CD4-positive, CD25-positive, alpha-beta regulatory T cell (primary cell): ENCODE results near the gene CEBPB. TPM values are rescaled to one million over a fixed set of nuclear protein-coding genes. Genes with fewer than 3 reads are reported as not detected.
"Not testable (repeated sequence)": the region's sequence is repeated elsewhere in the genome, so short reads cannot be mapped to it uniquely, and the experiment has no call there.

Source experiments
- ATAC-seq, 2 donors: fragments of 150-1000 bp; cut with Tn5 transposase; one replicate each; pipeline ENCODE4 v1.10.0; 2021; ENCODE audit warnings: low read depth in 2 of 2, moderate number of reproducible peaks in 2 of 2, moderate library complexity in 1 of 2
- DNase-seq, 3 donors: peaks; one replicate each; pipeline versions ENCODE4 v3.0.0 to v3.0.0-alpha.2; 2012 to 2022; ENCODE audit warnings: mixed read lengths in 1 of 3
- H3K27ac ChIP-seq: one replicate; pipeline ENCODE4 v1.7.0; 2013; ENCODE audit warnings: mild to moderate bottlenecking, low read length; ENCODE audit not compliant: insufficient read depth, poor library complexity, severe bottlenecking
- H3K27me3 ChIP-seq: one replicate; pipeline ENCODE4 v1.7.0; 2013; ENCODE audit warnings: low read length; ENCODE audit not compliant: control insufficient read depth, insufficient read depth
- H3K36me3 ChIP-seq: one replicate; pipeline ENCODE4 v1.7.0; 2013; ENCODE audit warnings: mild to moderate bottlenecking, low read length, moderate library complexity; ENCODE audit not compliant: control insufficient read depth, insufficient read depth
- H3K4me1 ChIP-seq: 2 replicates; pipeline ENCODE4 v1.7.0; 2013; ENCODE audit warnings: mild to moderate bottlenecking, low read length; ENCODE audit not compliant: insufficient read depth, control insufficient read depth, poor library complexity, severe bottlenecking
- H3K4me3 ChIP-seq: one replicate; pipeline ENCODE4 v1.7.0; 2013; ENCODE audit warnings: low read depth, mild to moderate bottlenecking, low read length, moderate library complexity
- H3K9me3 ChIP-seq, 2 experiments: 1 replicate in 1 of 2; 2 replicates in 1 of 2; pipeline ENCODE4 v1.7.0; 2013; ENCODE audit warnings: low read length in 2 of 2, mild to moderate bottlenecking in 1 of 2, moderate library complexity in 1 of 2; ENCODE audit not compliant: control insufficient read depth in 2 of 2
- H3K27ac Mint-ChIP-seq, 3 donors: one replicate each; pipeline ENCODE4 v1.8.0; 2020 to 2022; ENCODE audit warnings: mild to moderate bottlenecking in 3 of 3, mixed read lengths in 3 of 3, moderate library complexity in 2 of 3
- H3K27me3 Mint-ChIP-seq: one replicate; pipeline ENCODE4 v1.8.0; 2022; ENCODE audit warnings: mild to moderate bottlenecking, mixed read lengths
- H3K36me3 Mint-ChIP-seq: one replicate; pipeline ENCODE4 v1.8.0; 2020; ENCODE audit warnings: mixed read lengths
- H3K4me1 Mint-ChIP-seq, 4 donors: one replicate each; pipeline ENCODE4 v1.8.0; 2020 to 2022; ENCODE audit warnings: mixed read lengths in 4 of 4, mild to moderate bottlenecking in 1 of 4
- H3K4me3 Mint-ChIP-seq, 4 donors: one replicate each; pipeline ENCODE4 v1.8.0; 2020 to 2022; ENCODE audit warnings: mild to moderate bottlenecking in 4 of 4, mixed read lengths in 4 of 4, moderate library complexity in 3 of 4
- H3K9me3 Mint-ChIP-seq, 7 donors: one replicate each; pipeline ENCODE4 v1.8.0; 2020 to 2022; ENCODE audit warnings: mixed read lengths in 7 of 7, mild to moderate bottlenecking in 3 of 7, moderate library complexity in 2 of 7
- polyA plus RNA-seq, 4 donors: library from polyadenylated mRNA; unstranded; fragments of 300-500 nt; fragmentation: Illumina TruSeq; gene quantifications; one replicate each; pipeline ENCODE4 v1.2.3, GENCODE V29; 2021
- total RNA-seq: library from RNA; stranded (reverse); gene quantifications from one replicate; pipeline ENCODE4 v1.2.3, GENCODE V29; 2022

The CEBPB gene
- total and polyA plus RNA-seq, 5 donors from 2014 or later, result 12.3 to 17.3 (median 12.7) TPM

- Mint-ChIP-seq H3K4me1 (peaks cover 0 to 6% (median 0%) of the 10 kb centered on the region in 4 donors), H3K27me3 (peaks cover 10% of the 10 kb centered on the region), H3K4me3 (peak overlapping the region in 1 of 4 donors; percentile 24), H3K9me3 (no peaks in the 10 kb centered on the region), H3K27ac (no peak overlapping the region), H3K36me3 (no peaks in the 10 kb centered on the region)
- Histone ChIP-seq H3K36me3 (no peaks in the 10 kb centered on the region), H3K4me1 (peaks cover 5% of the 10 kb centered on the region), H3K4me3 (no peak overlapping the region), H3K27me3 (peaks cover 4% of the 10 kb centered on the region), H3K27ac (no peak overlapping the region), H3K9me3 (no peaks in the 10 kb centered on the region)
- DNase-seq (no peak), ATAC-seq (no peak)
These were observed 14.4 kb upstream of the CEBPB start for GRCh38 chr20:50175938-50176933.

GRCh38 chr20:50178672-50179071, 12.0 kb upstream of the CEBPB start:
- H3K9me3 Mint-ChIP-seq, H3K27ac ChIP-seq, H3K9me3 ChIP-seq, H3K36me3 Mint-ChIP-seq, H3K4me1 Mint-ChIP-seq, DNase-seq, H3K4me3 ChIP-seq, ATAC-seq, H3K27ac Mint-ChIP-seq, H3K36me3 ChIP-seq, H3K27me3 ChIP-seq, H3K27me3 Mint-ChIP-seq, H3K4me1 ChIP-seq, H3K4me3 Mint-ChIP-seq: not testable (repeated sequence)

GRCh38 chr20:50181344-50181743, 9.3 kb upstream of the CEBPB start:
- Histone ChIP-seq H3K36me3 (no peaks in the 10 kb centered on the region), H3K27ac (no peak overlapping the region), H3K27me3 (peaks cover 3% of the 10 kb centered on the region), H3K4me3 (no peak overlapping the region), H3K9me3 (no peaks in the 10 kb centered on the region), H3K4me1 (no peaks in the 10 kb centered on the region)
- DNase-seq, result no peak
- H3K27ac Mint-ChIP-seq, result no peak overlapping the region
- peak overlapping the region in 1 of 4 donors; percentile 41 for H3K4me3 Mint-ChIP-seq
- peaks cover 7% of the 10 kb centered on the region for H3K27me3 Mint-ChIP-seq
- H3K9me3 Mint-ChIP-seq, result no peaks in the 10 kb centered on the region
- peaks cover 0 to 4% (median 2%) of the 10 kb centered on the region in 4 donors for H3K4me1 Mint-ChIP-seq
- no peaks in the 10 kb centered on the region for H3K36me3 Mint-ChIP-seq
- no peak for ATAC-seq

GRCh38 chr20:50182346-50182745, 8.3 kb upstream of the CEBPB start:
- Mint-ChIP-seq H3K36me3 (no peaks in the 10 kb centered on the region), H3K27me3 (peaks cover 7% of the 10 kb centered on the region), H3K4me3 (no peak overlapping the region), H3K9me3 (no peaks in the 10 kb centered on the region), H3K4me1 (peaks cover 0 to 6% (median 3%) of the 10 kb centered on the region in 4 donors), H3K27ac (no peak overlapping the region)
- no peaks in the 10 kb centered on the region for H3K36me3 ChIP-seq
- no peak overlapping the region for H3K27ac ChIP-seq
- no peaks in the 10 kb centered on the region for H3K4me1 ChIP-seq
- no peak for DNase-seq
- peaks cover 3% of the 10 kb centered on the region for H3K27me3 ChIP-seq
- no peaks in the 10 kb centered on the region for H3K9me3 ChIP-seq
- ATAC-seq, result no peak
- no peak overlapping the region for H3K4me3 ChIP-seq

GRCh38 chr20:50185426-50185825, 5.2 kb upstream of the CEBPB start:
- DNase-seq (no peak), ATAC-seq (no peak)
- Histone ChIP-seq H3K27ac (no peak overlapping the region), H3K27me3 (peaks cover 3% of the 10 kb centered on the region), H3K4me3 (no peak overlapping the region), H3K4me1 (peaks cover 4% of the 10 kb centered on the region), H3K9me3 (no peaks in the 10 kb centered on the region), H3K36me3 (no peaks in the 10 kb centered on the region)
- H3K36me3 Mint-ChIP-seq, result no peaks in the 10 kb centered on the region
- H3K27me3 Mint-ChIP-seq, result peaks cover 7% of the 10 kb centered on the region
- no peak overlapping the region for H3K27ac Mint-ChIP-seq
- H3K9me3 Mint-ChIP-seq, result no peaks in the 10 kb centered on the region
- peaks cover 0 to 6% (median 4%) of the 10 kb centered on the region in 4 donors for H3K4me1 Mint-ChIP-seq
- H3K4me3 Mint-ChIP-seq, result peak overlapping the region in 1 of 4 donors; percentile 62

- H3K4me1 Mint-ChIP-seq, result peaks cover 0 to 6% (median 4%) of the 10 kb centered on the region in 4 donors
- Histone ChIP-seq H3K9me3 (no peaks in the 10 kb centered on the region), H3K27ac (no peak overlapping the region), H3K4me3 (no peak overlapping the region), H3K27me3 (peaks cover 3% of the 10 kb centered on the region), H3K4me1 (peaks cover 4% of the 10 kb centered on the region), H3K36me3 (no peaks in the 10 kb centered on the region)
- H3K9me3 Mint-ChIP-seq, result no peaks in the 10 kb centered on the region
- peak overlapping the region in 1 of 4 donors; percentile 62 for H3K4me3 Mint-ChIP-seq
- peaks cover 7% of the 10 kb centered on the region for H3K27me3 Mint-ChIP-seq
- ATAC-seq (peak in 1 of 2 donors; percentile 29), DNase-seq (peak; percentile 75 to 78 (median 78))
- H3K36me3 Mint-ChIP-seq, result no peaks in the 10 kb centered on the region
- H3K27ac Mint-ChIP-seq, result peak overlapping the region in 2 of 3 donors; percentile 20 to 79
These were observed 4.3 kb upstream of the CEBPB start for GRCh38 chr20:50186151-50186885.

GRCh38 chr20:50186987-50187402, 3.6 kb upstream of the CEBPB start:
- Mint-ChIP-seq H3K4me3 (no peak overlapping the region), H3K4me1 (peaks cover under 1 to 6% (median 4%) of the 10 kb centered on the region in 4 donors), H3K27ac (no peak overlapping the region), H3K9me3 (no peaks in the 10 kb centered on the region), H3K27me3 (peaks cover 7% of the 10 kb centered on the region), H3K36me3 (no peaks in the 10 kb centered on the region)
- Histone ChIP-seq H3K9me3 (no peaks in the 10 kb centered on the region), H3K4me1 (peaks cover 4% of the 10 kb centered on the region), H3K4me3 (no peak overlapping the region), H3K27me3 (peaks cover 3% of the 10 kb centered on the region), H3K27ac (no peak overlapping the region), H3K36me3 (no peaks in the 10 kb centered on the region)
- ATAC-seq, result no peak
- DNase-seq, result no peak
